H4 (cell line): ENCODE data around the gene DVL3. TPM values are rescaled to one million over a fixed set of nuclear protein-coding genes. Genes with fewer than 3 reads are reported as not detected.

Source experiments
- DNase-seq: peaks from one replicate; pipeline ENCODE4 v3.0.0-alpha.2; 2015; ENCODE audit warnings: low spot score
- total RNA-seq: library from RNA; depleted of rRNA; stranded (reverse); fragments of >200 nt; shearing (Covaris generic); gene quantifications from 2 replicates; pipeline ENCODE4 v1.2.3, GENCODE V29; 2014; rRNA removed

Gene DVL3
- total RNA-seq, 1 experiment from 2014 or later, result 17.6 TPM

GRCh38 chr3:184211297-184211696 lies 56.1 kb downstream of the DVL3 start:
- DNase-seq, result no peak

- DNase-seq, result no peak
These were observed 56.5 kb downstream of the DVL3 start for GRCh38 chr3:184211718-184212117.

- DNase-seq, result no peak
These were observed 63.6 kb downstream of the DVL3 start for GRCh38 chr3:184218814-184219213.

DNA sequence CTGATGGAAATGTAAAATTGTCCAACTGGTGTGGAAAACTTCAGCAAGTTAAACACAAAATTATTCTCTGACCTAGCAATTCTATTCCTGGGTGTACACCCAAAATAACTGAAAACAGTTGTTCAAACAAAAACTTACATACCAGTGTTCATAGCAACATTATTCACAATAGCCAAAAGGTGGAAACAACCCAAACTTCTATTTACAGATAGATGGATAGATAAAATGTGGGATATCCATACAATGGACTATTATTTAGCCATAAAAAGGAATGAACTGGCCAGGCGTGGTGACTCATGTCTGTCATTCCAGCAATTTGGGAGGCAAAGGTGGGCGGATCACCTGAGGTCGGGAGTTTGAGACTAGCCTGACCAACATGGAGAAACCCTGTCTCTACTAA lies 67.3 kb downstream of the DVL3 start:
- no peak for DNase-seq

Other genes with a start within 250 kb of the DVL3 start
- gene ABCC5, start 137.5 kb upstream of the DVL3 start, total RNA-seq, result 8.3 and 10.6 TPM in 2 replicates
- gene HTR3D, start 123.6 kb upstream of the DVL3 start, total RNA-seq, result not detected in 2 replicates
- not detected in 2 replicates for gene HTR3C, start 102.3 kb upstream of the DVL3 start, total RNA-seq
- not detected in 2 replicates for gene HTR3E, start 58.3 kb upstream of the DVL3 start, total RNA-seq
- gene EIF2B5, start 20.0 kb upstream of the DVL3 start, total RNA-seq, result 60.7 and 70.1 TPM in 2 replicates
- gene AP2M1, start 19.5 kb downstream of the DVL3 start, total RNA-seq, result 766 and 810 TPM in 2 replicates
- gene ABCF3, start 30.8 kb downstream of the DVL3 start, total RNA-seq, result 18.5 and 36.8 TPM in 2 replicates
- not detected in 2 replicates for gene VWA5B2, start 74.2 kb downstream of the DVL3 start, total RNA-seq
- 98.6 and 110 TPM in 2 replicates for gene ALG3, start 93.6 kb downstream of the DVL3 start, total RNA-seq
- 19.5 and 21.6 TPM in 2 replicates for gene EEF1AKMT4, start 94.3 kb downstream of the DVL3 start, total RNA-seq
- gene CAMK2N2, start 106.2 kb downstream of the DVL3 start, total RNA-seq, result 0.47 and 1.6 TPM in 2 replicates
- not detected in 2 replicates for gene ECE2, start 120.6 kb downstream of the DVL3 start, total RNA-seq
- 691 and 864 TPM in 2 replicates for gene PSMD2, start 143.9 kb downstream of the DVL3 start, total RNA-seq
- gene EIF4G1, start 159.2 kb downstream of the DVL3 start, total RNA-seq, result 216 and 235 TPM in 2 replicates
- gene FAM131A, start 182.2 kb downstream of the DVL3 start, total RNA-seq, result 18.4 and 22.2 TPM in 2 replicates
- gene CLCN2, start 206.2 kb downstream of the DVL3 start, total RNA-seq, result 3.3 and 4.7 TPM in 2 replicates
- 250 and 279 TPM in 2 replicates for gene POLR2H, start 206.3 kb downstream of the DVL3 start, total RNA-seq
- gene THPO, start 222.8 kb downstream of the DVL3 start, total RNA-seq, result 0.43 and 0.74 TPM in 2 replicates
- 1.3 and 3.6 TPM in 2 replicates for gene CHRD, start 224.7 kb downstream of the DVL3 start, total RNA-seq